Large intestine (tissue), 3 donors: ENCODE data around the gene CNTN5. TPM values are rescaled to one million over a fixed set of nuclear protein-coding genes. Genes with fewer than 3 reads are reported as not detected.

Source experiments
- DNase-seq, 2 donors: peaks; one replicate each; pipeline versions ENCODE4 v3.0.0 to v3.0.0-alpha.2; 2013
- H3K27ac ChIP-seq: one replicate; pipeline ENCODE4 v1.5.1; 2013; ENCODE audit warnings: low read length
- H3K27me3 ChIP-seq: 2 replicates; pipeline ENCODE4 v1.6.1; 2013; ENCODE audit warnings: low read length; ENCODE audit not compliant: control insufficient read depth, insufficient read depth
- H3K36me3 ChIP-seq: 2 replicates; pipeline ENCODE4 v1.6.1; 2013; ENCODE audit warnings: low read length; ENCODE audit not compliant: control insufficient read depth, insufficient read depth
- H3K4me1 ChIP-seq: one replicate; pipeline ENCODE4 v1.6.1; 2013; ENCODE audit warnings: low read length; ENCODE audit not compliant: control insufficient read depth, insufficient read depth
- H3K4me3 ChIP-seq: one replicate; pipeline ENCODE4 v1.5.1; 2013; ENCODE audit warnings: low read length
- H3K9me3 ChIP-seq: one replicate; pipeline ENCODE4 v1.6.1; 2013; ENCODE audit warnings: mild to moderate bottlenecking, low read depth, low read length, moderate library complexity; ENCODE audit not compliant: control insufficient read depth
- WGBS: methylation state at CpG from one replicate; pipeline ENCODE4 v1.1.5; 2013; ENCODE audit warnings: low lambda C conversion rate; ENCODE audit not compliant: insufficient coverage; 5-methylcytosine and 5-hydroxymethylcytosine counted together
- polyA plus RNA-seq: library from polyadenylated mRNA; unstranded; fragments of 120-200 nt; gene quantifications from one replicate; pipeline ENCODE4 v1.2.1, GENCODE V29; 2013

CNTN5 gene
- polyA plus RNA-seq, 1 donor = 0.70 TPM

GRCh38 chr11:99585606-99586005, 564.9 kb downstream of the CNTN5 start:
- DNase-seq = no peak
- WGBS = 40% methylated on average over 4 of the region's 4 CpGs
- Histone ChIP-seq H3K27me3 (no peaks in the 10 kb centered on the region), H3K27ac (no peak overlapping the region), H3K36me3 (no peaks in the 10 kb centered on the region), H3K4me1 (no peaks in the 10 kb centered on the region), H3K9me3 (no peaks in the 10 kb centered on the region), H3K4me3 (no peak overlapping the region)

DNA sequence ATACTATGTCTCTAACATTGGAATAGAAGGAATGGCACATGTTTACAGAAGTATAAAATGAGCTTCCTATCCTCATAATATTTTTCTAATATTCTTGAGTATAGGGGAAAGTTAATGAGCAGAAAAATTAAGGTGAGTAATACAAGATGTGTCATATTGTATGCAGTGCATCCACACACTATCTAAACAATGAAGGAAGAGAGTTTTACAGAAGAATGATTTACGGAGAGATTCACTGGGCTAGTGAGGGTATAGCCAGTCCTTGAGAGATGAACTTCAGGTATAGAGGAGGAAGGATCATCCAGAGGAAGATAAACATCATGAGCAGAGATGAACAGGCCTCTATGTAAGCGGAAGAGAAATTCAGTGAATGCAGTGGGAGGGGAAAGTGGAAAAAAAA, 569.0 kb downstream of the CNTN5 start:
- H3K27me3 ChIP-seq = no peaks in the 10 kb centered on the region
- WGBS = 60% methylated on average over 2 of the region's 2 CpGs

DNA sequence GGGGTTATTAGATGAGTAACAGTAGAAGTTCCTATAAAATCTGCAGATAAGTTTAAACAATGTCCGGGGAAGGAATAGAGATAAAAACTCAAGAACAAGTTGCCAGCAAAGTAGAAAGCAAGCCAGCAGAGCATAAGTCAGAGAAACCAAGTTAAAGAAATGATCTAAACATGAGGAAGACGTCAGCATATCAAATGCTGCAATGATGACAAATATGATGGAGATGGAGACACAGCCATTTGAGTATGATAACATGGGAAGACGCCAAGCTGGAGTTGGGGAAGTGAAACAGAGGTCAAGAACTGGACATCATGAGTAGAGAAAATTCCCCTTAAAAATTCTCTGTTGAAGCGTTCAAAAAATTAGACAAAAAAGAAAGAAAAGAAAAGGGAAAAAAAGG, 571.5 kb downstream of the CNTN5 start:
- H3K4me1 ChIP-seq = no peaks in the 10 kb centered on the region
- DNase-seq = no peak
- H3K9me3 ChIP-seq = no peaks in the 10 kb centered on the region
- WGBS = 87% methylated on average over 4 of the region's 4 CpGs
- H3K27ac ChIP-seq = no peak overlapping the region
- H3K4me3 ChIP-seq = no peak overlapping the region
- H3K27me3 ChIP-seq = no peaks in the 10 kb centered on the region
- no peaks in the 10 kb centered on the region for H3K36me3 ChIP-seq

More for the DNA sequence above, 569.0 kb downstream of the CNTN5 start:
- no peak for DNase-seq
- Histone ChIP-seq H3K4me3 (no peak overlapping the region), H3K36me3 (no peaks in the 10 kb centered on the region), H3K4me1 (no peaks in the 10 kb centered on the region), H3K27ac (no peak overlapping the region), H3K9me3 (no peaks in the 10 kb centered on the region)

- WGBS = no CpG with 5 or more reads among the region's 1 CpG
Observed at GRCh38 chr11:99593197-99593596, 572.4 kb downstream of the CNTN5 start.

GRCh38 chr11:99601179-99601578, 580.4 kb downstream of the CNTN5 start:
- Histone ChIP-seq H3K4me3 (no peak overlapping the region), H3K36me3 (no peaks in the 10 kb centered on the region), H3K27ac (no peak overlapping the region), H3K27me3 (no peaks in the 10 kb centered on the region), H3K4me1 (no peaks in the 10 kb centered on the region), H3K9me3 (no peaks in the 10 kb centered on the region)
- no CpG with 5 or more reads among the region's 1 CpG for WGBS
- DNase-seq = no peak

More at GRCh38 chr11:99593197-99593596, 572.4 kb downstream of the CNTN5 start:
- no peak for DNase-seq
- Histone ChIP-seq H3K27ac (no peak overlapping the region), H3K4me3 (no peak overlapping the region), H3K4me1 (no peaks in the 10 kb centered on the region), H3K36me3 (no peaks in the 10 kb centered on the region), H3K9me3 (no peaks in the 10 kb centered on the region), H3K27me3 (no peaks in the 10 kb centered on the region)

GRCh38 chr11:99614352-99614751, 593.6 kb downstream of the CNTN5 start:
- Histone ChIP-seq H3K27me3 (no peaks in the 10 kb centered on the region), H3K27ac (no peak overlapping the region), H3K4me3 (no peak overlapping the region), H3K9me3 (no peaks in the 10 kb centered on the region), H3K36me3 (no peaks in the 10 kb centered on the region), H3K4me1 (no peaks in the 10 kb centered on the region)
- no CpG with 5 or more reads among the region's 3 CpGs for WGBS
- DNase-seq = no peak

GRCh38 chr11:99630629-99631028, 609.9 kb downstream of the CNTN5 start:
- no peaks in the 10 kb centered on the region for H3K4me1 ChIP-seq
- WGBS = 77% methylated on average over 4 of the region's 5 CpGs
- H3K4me3 ChIP-seq = no peak overlapping the region
- no peak overlapping the region for H3K27ac ChIP-seq
- no peaks in the 10 kb centered on the region for H3K9me3 ChIP-seq
- no peaks in the 10 kb centered on the region for H3K27me3 ChIP-seq
- DNase-seq = no peak
- no peaks in the 10 kb centered on the region for H3K36me3 ChIP-seq

- no peak for DNase-seq
- Histone ChIP-seq H3K27me3 (no peaks in the 10 kb centered on the region), H3K4me1 (no peaks in the 10 kb centered on the region), H3K4me3 (no peak overlapping the region), H3K9me3 (no peaks in the 10 kb centered on the region), H3K36me3 (no peaks in the 10 kb centered on the region), H3K27ac (no peak overlapping the region)
- no CpG with 5 or more reads among the region's 1 CpG for WGBS
Observed at GRCh38 chr11:99631618-99632017, 610.9 kb downstream of the CNTN5 start.

GRCh38 chr11:99632969-99633368, 612.2 kb downstream of the CNTN5 start:
- no peak overlapping the region for H3K4me3 ChIP-seq
- DNase-seq = no peak
- no peaks in the 10 kb centered on the region for H3K27me3 ChIP-seq
- no peaks in the 10 kb centered on the region for H3K9me3 ChIP-seq
- no CpG with 5 or more reads among the region's 2 CpGs for WGBS
- no peak overlapping the region for H3K27ac ChIP-seq
- H3K4me1 ChIP-seq = no peaks in the 10 kb centered on the region
- H3K36me3 ChIP-seq = no peaks in the 10 kb centered on the region

DNA sequence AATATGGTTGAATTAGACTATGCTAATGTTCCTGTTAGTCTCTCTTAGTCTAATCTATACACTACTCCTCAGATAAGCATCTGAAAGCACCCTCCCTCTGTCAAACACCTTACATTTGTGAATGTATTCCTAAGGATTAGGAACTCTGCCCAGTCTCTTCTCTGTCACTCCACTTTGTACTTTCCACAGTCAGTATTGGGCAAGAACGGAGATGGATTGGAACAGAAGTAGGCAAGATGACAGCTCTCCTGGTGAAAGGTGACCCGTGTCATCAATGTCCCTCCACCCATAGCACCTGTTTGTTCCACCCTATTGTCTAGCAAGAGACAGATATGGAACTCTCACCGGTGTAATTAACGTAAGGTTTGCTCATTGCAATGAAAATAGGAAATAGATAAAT, 613.8 kb downstream of the CNTN5 start:
- H3K4me3 ChIP-seq = no peak overlapping the region

DNA sequence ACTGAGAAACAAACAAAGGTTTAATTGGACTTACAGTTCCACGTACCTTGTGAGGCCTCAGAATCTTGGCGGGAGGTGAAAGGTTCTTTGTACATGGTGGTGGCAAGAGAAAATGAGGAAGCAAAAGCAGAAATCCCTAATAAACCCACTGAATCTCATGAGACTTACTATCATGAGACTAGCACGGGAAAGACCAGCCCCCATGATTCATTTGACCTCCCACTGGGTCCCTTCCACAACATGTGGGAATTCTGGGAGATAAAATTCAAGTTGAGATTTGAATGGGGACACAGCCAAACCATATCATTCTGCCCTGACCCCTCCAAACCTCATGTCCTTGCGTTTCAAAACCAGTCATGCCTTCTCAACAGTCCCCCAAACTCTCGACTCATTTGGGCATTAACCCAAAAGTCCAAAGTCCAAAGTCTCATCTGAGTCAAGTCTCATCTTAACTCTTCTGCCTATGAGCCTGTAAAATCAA, 617.4 kb downstream of the CNTN5 start:
- H3K4me3 ChIP-seq = no peak overlapping the region
- no peaks in the 10 kb centered on the region for H3K9me3 ChIP-seq
- no peaks in the 10 kb centered on the region for H3K36me3 ChIP-seq
- H3K27ac ChIP-seq = no peak overlapping the region
- H3K4me1 ChIP-seq = no peaks in the 10 kb centered on the region
- no peaks in the 10 kb centered on the region for H3K27me3 ChIP-seq
- WGBS = 100% methylated on average over 2 of the region's 5 CpGs
- no peak for DNase-seq

More for the DNA sequence above, 613.8 kb downstream of the CNTN5 start:
- Histone ChIP-seq H3K4me1 (no peaks in the 10 kb centered on the region), H3K36me3 (no peaks in the 10 kb centered on the region), H3K27ac (no peak overlapping the region), H3K27me3 (no peaks in the 10 kb centered on the region), H3K9me3 (no peaks in the 10 kb centered on the region)
- DNase-seq = no peak
- WGBS = 80% methylated on average over 1 of the region's 4 CpGs
